GM12878 (cell line): ENCODE data around the gene TCAF1. TPM values are rescaled to one million over a fixed set of nuclear protein-coding genes. Genes with fewer than 3 reads are reported as not detected.

Experiments
- BHLHE40 ChIP-seq, 2 experiments: fragments of 450-650 bp in 1 of 2; IDR thresholded peaks; 2 replicates each; pipeline ENCODE4 v1.6.1; 2011 to 2017; ENCODE audit warnings: low read depth in 2 of 2, borderline replicate concordance in 1 of 2, improper control_type of control experiment in 1 of 2, low read length in 1 of 2, mild to moderate bottlenecking in 1 of 2
- CHD1 ChIP-seq: IDR thresholded peaks from 2 replicates; pipeline ENCODE4 v1.6.1; 2012; ENCODE audit warnings: low read depth, low read length, improper control_type of control experiment
- EP300 ChIP-seq, 2 experiments: fragments of 150-350 bp in 1 of 2; IDR thresholded peaks; 2 replicates each; pipeline ENCODE4 v1.6.1; 2011 to 2012; ENCODE audit warnings: low read depth in 2 of 2, low read length in 2 of 2, borderline replicate concordance in 1 of 2, improper control_type of control experiment in 1 of 2, inconsistent platforms in 1 of 2; ENCODE audit not compliant: control insufficient read depth in 1 of 2
- EZH2 ChIP-seq: IDR thresholded peaks from 2 replicates; pipeline ENCODE4 v1.6.1; 2012; ENCODE audit warnings: low read depth, mild to moderate bottlenecking, control low read depth, inconsistent platforms, low read length, borderline replicate concordance; ENCODE audit not compliant: control insufficient read depth
- HCFC1 ChIP-seq: fragments of 150-350 bp; IDR thresholded peaks from 2 replicates; pipeline ENCODE4 v1.6.1; 2014; ENCODE audit warnings: low read length
- NFYB ChIP-seq: IDR thresholded peaks from 2 replicates; pipeline ENCODE4 v1.6.1; 2011; ENCODE audit warnings: low read depth, mild to moderate bottlenecking, low read length, improper control_type of control experiment, moderate library complexity; ENCODE audit not compliant: insufficient read depth
- NRF1 ChIP-seq: conservative IDR thresholded peaks from 2 replicates; pipeline ENCODE4 v1.6.1; 2011; ENCODE audit warnings: mild to moderate bottlenecking, low read depth, low read length, improper control_type of control experiment
- POLR2AphosphoS5 ChIP-seq: IDR thresholded peaks from 2 replicates; pipeline ENCODE4 v1.6.1; 2011; ENCODE audit warnings: mild to moderate bottlenecking, low read length, inconsistent platforms
- RAD51 ChIP-seq: fragments of 450-650 bp; IDR thresholded peaks from 2 replicates; pipeline ENCODE4 v1.6.1; 2016; ENCODE audit warnings: moderate library complexity, mild to moderate bottlenecking, inconsistent platforms
- SRF ChIP-seq, 2 experiments: IDR thresholded peaks; 2 replicates each; pipeline ENCODE4 v1.6.1; 2011; ENCODE audit warnings: low read depth in 2 of 2, low read length in 2 of 2, mild to moderate bottlenecking in 1 of 2, moderate library complexity in 1 of 2
- polyA plus RNA-seq, 11 experiments: library from polyadenylated mRNA; depleted of rRNA in 4 of 11; unstranded in 6 of 11; stranded (reverse) in 5 of 11; fragments of >200 nt; fragmentation: Nextera tagmentation in 4 of 11; fragmentation: Illumina TruSeq in 1 of 11; extraction: Ambion mirVana in 4 of 11; extraction: Trizol in 1 of 11; gene quantifications; 1 replicate in 1 of 11; 2 replicates in 10 of 11; pipeline versions ENCODE4 v1.2.1 to v1.2.3, GENCODE V29; 2011 to 2016; ENCODE audit warnings: inconsistent platforms in 2 of 11, missing spikeins in 2 of 11, low read depth in 1 of 11
- total RNA-seq, 4 experiments: library from RNA; depleted of rRNA in 3 of 4; stranded (reverse); fragments of >200 nt in 3 of 4; fragmentation: Illumina TruSeq in 1 of 4; extraction: Trizol in 1 of 4; gene quantifications; 2 replicates each; pipeline versions ENCODE4 v1.2.1 to v1.2.3, GENCODE V29; 2013 to 2021
- TF ChIP-seq, protein P1 (sequence below): fragments of 450-650 bp; IDR thresholded peaks from 2 replicates; pipeline ENCODE4 v1.6.1; 2016; ENCODE audit warnings: mild to moderate bottlenecking
- TF ChIP-seq, protein P2 (sequence below), 3 experiments: IDR thresholded peaks in 2 of 3; conservative IDR thresholded peaks in 1 of 3; 2 replicates each; pipeline ENCODE4 v1.5.1; 2011; ENCODE audit warnings: low read depth in 3 of 3, low read length in 3 of 3, mild to moderate bottlenecking in 3 of 3, control low read depth in 2 of 3, moderate library complexity in 2 of 3, inconsistent platforms in 1 of 3, mixed read lengths in 1 of 3; ENCODE audit not compliant: control insufficient read depth in 2 of 3, insufficient read depth in 1 of 3; ENCODE audit errors: extremely low read depth in 1 of 3

Gene TCAF1
- total and polyA plus RNA-seq, 10 of the 15 experiments (the other 5 are each of a cell fraction or from before 2014, with no cell fraction given) = 2.2 to 16.3 (median 8.0) TPM

DNA sequence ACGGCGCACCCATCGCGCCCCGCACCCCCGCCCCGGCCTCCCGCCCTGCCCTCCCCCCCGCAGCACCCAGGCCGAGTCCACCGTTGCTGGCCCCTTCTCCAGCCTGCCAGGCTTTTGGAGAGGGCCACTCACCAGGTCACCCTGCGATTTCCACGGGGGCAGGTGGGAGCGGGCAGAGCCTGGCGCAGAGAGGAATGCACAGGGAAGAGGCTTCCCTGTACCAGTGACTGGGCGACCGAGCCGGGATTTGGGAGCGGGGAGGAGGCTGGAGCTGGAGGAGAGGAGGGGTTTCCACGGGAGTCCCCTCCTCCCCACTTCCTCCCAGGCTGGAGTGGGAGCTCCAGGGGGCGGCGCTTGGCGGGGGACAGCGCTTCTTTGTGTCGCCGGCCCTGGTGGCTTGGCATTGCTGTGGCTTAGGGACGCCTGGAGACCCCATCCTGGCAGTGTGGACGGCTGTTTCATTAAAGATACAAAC is 19.3 kb downstream of the TCAF1 start (continued):
- no peak for TF ChIP-seq BHLHE40 (IDR thresholded peaks at IDR 0.05; ENCODE audit: borderline replicate concordance in 1 of 2, low read depth in 2 of 2, low read length in 1 of 2)
- TF ChIP-seq EZH2 = no peak
- TF ChIP-seq CHD1 = no peak
- TF ChIP-seq NRF1 = no peak
- no peak for TF ChIP-seq EP300 (IDR thresholded peaks at IDR 0.05; ENCODE audit: borderline replicate concordance in 1 of 2, control insufficient read depth in 1 of 2, low read depth in 2 of 2, low read length in 2 of 2)
- TF ChIP-seq SRF (IDR thresholded peaks at IDR 0.05; ENCODE audit: low read depth in 2 of 2, low read length in 2 of 2) = no peak
- TF ChIP-seq NFYB = no peak
- TF ChIP-seq HCFC1 = no peak
- no peak for TF ChIP-seq RAD51
- TF ChIP-seq, protein P1, sequence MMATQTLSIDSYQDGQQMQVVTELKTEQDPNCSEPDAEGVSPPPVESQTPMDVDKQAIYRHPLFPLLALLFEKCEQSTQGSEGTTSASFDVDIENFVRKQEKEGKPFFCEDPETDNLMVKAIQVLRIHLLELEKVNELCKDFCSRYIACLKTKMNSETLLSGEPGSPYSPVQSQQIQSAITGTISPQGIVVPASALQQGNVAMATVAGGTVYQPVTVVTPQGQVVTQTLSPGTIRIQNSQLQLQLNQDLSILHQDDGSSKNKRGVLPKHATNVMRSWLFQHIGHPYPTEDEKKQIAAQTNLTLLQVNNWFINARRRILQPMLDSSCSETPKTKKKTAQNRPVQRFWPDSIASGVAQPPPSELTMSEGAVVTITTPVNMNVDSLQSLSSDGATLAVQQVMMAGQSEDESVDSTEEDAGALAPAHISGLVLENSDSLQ = no peak
- no peak for TF ChIP-seq POLR2AphosphoS5
- TF ChIP-seq, protein P2, sequence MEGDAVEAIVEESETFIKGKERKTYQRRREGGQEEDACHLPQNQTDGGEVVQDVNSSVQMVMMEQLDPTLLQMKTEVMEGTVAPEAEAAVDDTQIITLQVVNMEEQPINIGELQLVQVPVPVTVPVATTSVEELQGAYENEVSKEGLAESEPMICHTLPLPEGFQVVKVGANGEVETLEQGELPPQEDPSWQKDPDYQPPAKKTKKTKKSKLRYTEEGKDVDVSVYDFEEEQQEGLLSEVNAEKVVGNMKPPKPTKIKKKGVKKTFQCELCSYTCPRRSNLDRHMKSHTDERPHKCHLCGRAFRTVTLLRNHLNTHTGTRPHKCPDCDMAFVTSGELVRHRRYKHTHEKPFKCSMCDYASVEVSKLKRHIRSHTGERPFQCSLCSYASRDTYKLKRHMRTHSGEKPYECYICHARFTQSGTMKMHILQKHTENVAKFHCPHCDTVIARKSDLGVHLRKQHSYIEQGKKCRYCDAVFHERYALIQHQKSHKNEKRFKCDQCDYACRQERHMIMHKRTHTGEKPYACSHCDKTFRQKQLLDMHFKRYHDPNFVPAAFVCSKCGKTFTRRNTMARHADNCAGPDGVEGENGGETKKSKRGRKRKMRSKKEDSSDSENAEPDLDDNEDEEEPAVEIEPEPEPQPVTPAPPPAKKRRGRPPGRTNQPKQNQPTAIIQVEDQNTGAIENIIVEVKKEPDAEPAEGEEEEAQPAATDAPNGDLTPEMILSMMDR (IDR thresholded peaks at IDR 0.05 in 2 of 3, conservative IDR thresholded peaks at IDR 0.05 in 1 of 3; ENCODE audit: control insufficient read depth in 2 of 3, extremely low read depth in 1 of 3, insufficient read depth in 1 of 3, low read depth in 3 of 3, low read length in 3 of 3) = no peak
